ENCODE measurements around the gene MFSD6.

Gene MFSD6

GRCh38 chr2:190513877-190514276 lies 105.7 kb downstream of the MFSD6 start:
- Mint-ChIP-seq H3K4me3 (no peak overlapping the region), H3K9me3 (no peaks in the 10 kb centered on the region), H3K4me1 (no peaks in the 10 kb centered on the region), H3K27me3 (ENCODE audit: low read depth, poor library complexity) (no peaks in the 10 kb centered on the region), H3K36me3 (ENCODE audit: low read depth) (peaks cover 6% of the 10 kb centered on the region), H3K27ac (no peak overlapping the region)
- no peak for TF ChIP-seq CTCF (IDR thresholded peaks at IDR 0.05)
- no peak for DNase-seq

DNA sequence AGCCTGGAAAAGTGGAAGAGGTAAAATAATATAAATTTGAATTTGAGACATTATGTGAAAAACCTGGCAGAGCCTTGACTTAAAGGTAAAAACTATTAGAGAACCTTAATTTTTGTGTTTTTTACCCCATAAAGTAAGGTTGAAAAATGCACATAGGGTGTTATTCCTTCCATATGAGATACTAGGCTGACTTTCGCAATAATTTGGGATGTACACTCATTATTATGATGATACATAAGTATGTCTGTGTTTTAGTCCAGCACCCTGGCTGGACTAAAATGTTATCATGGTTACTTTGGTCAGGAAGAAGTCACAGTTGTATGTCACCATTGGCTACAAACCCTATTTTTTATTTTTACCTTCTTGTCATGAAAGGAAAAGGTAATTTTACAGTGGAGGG lies 106.5 kb downstream of the MFSD6 start:
- no peaks in the 10 kb centered on the region for H3K4me1 Mint-ChIP-seq
- H3K27me3 Mint-ChIP-seq (ENCODE audit: low read depth, poor library complexity), result no peaks in the 10 kb centered on the region
- TF ChIP-seq CTCF (IDR thresholded peaks at IDR 0.05), result no peak
- H3K36me3 Mint-ChIP-seq (ENCODE audit: low read depth), result peaks cover 6% of the 10 kb centered on the region
- DNase-seq, result no peak
- no peak overlapping the region for H3K4me3 Mint-ChIP-seq
- H3K27ac Mint-ChIP-seq, result no peak overlapping the region
- H3K9me3 Mint-ChIP-seq, result no peaks in the 10 kb centered on the region

- no peak overlapping the region for H3K4me3 Mint-ChIP-seq
- TF ChIP-seq CTCF (IDR thresholded peaks at IDR 0.05), result no peak
- H3K9me3 Mint-ChIP-seq, result no peaks in the 10 kb centered on the region
- DNase-seq, result no peak
- H3K36me3 Mint-ChIP-seq (ENCODE audit: low read depth), result no peaks in the 10 kb centered on the region
- no peak overlapping the region for H3K27ac Mint-ChIP-seq
- no peaks in the 10 kb centered on the region for H3K27me3 Mint-ChIP-seq (ENCODE audit: low read depth, poor library complexity)
- no peaks in the 10 kb centered on the region for H3K4me1 Mint-ChIP-seq
Observed at GRCh38 chr2:190515687-190516086, 107.5 kb downstream of the MFSD6 start.

GRCh38 chr2:190517468-190517867 lies 109.3 kb downstream of the MFSD6 start:
- Mint-ChIP-seq H3K4me3 (no peak overlapping the region), H3K27me3 (ENCODE audit: low read depth, poor library complexity) (no peaks in the 10 kb centered on the region), H3K4me1 (no peaks in the 10 kb centered on the region), H3K36me3 (ENCODE audit: low read depth) (no peaks in the 10 kb centered on the region), H3K27ac (no peak overlapping the region), H3K9me3 (no peaks in the 10 kb centered on the region)
- TF ChIP-seq CTCF (IDR thresholded peaks at IDR 0.05), result no peak
- no peak for DNase-seq

- H3K9me3 Mint-ChIP-seq, result no peaks in the 10 kb centered on the region
- H3K36me3 Mint-ChIP-seq (ENCODE audit: low read depth), result peaks cover 3% of the 10 kb centered on the region
- no peak for TF ChIP-seq CTCF (IDR thresholded peaks at IDR 0.05)
- no peak overlapping the region for H3K27ac Mint-ChIP-seq
- H3K27me3 Mint-ChIP-seq (ENCODE audit: low read depth, poor library complexity), result no peaks in the 10 kb centered on the region
- no peaks in the 10 kb centered on the region for H3K4me1 Mint-ChIP-seq
- DNase-seq, result no peak
- H3K4me3 Mint-ChIP-seq, result no peak overlapping the region
Observed at GRCh38 chr2:190519975-190520767, 112.0 kb downstream of the MFSD6 start.

- Mint-ChIP-seq H3K27ac (no peak overlapping the region), H3K36me3 (ENCODE audit: low read depth) (peaks cover 3% of the 10 kb centered on the region)
- TF ChIP-seq CTCF (IDR thresholded peaks at IDR 0.05), result no peak
Observed at GRCh38 chr2:190524928-190525327, 116.8 kb downstream of the MFSD6 start.

More at GRCh38 chr2:190524928-190525327, 116.8 kb downstream of the MFSD6 start:
- Mint-ChIP-seq H3K4me3 (no peak overlapping the region), H3K27me3 (ENCODE audit: low read depth, poor library complexity) (no peaks in the 10 kb centered on the region), H3K4me1 (peaks cover 22% of the 10 kb centered on the region), H3K9me3 (no peaks in the 10 kb centered on the region)
- no peak for DNase-seq

Measured in nephron progenitor cell (in vitro differentiated cells).